GM21529 (cell line): Measurements from ENCODE around the gene TGM2.

Experiments used
- ATAC-seq: cut with Tn5 transposase; IDR thresholded peaks from one replicate; pipeline ENCODE4 v1.9.1; 2021; ENCODE audit not compliant: unreplicated experiment

Gene TGM2

GRCh38 chr20:38199501-38200390, 34.7 kb upstream of the TGM2 start:
- no peak for ATAC-seq

- no peak for ATAC-seq
These were observed 33.3 kb upstream of the TGM2 start for GRCh38 chr20:38198238-38198861.

- no peak for ATAC-seq
These were observed 32.5 kb upstream of the TGM2 start for GRCh38 chr20:38197619-38198018.

- no peak for ATAC-seq
These were observed 32.1 kb upstream of the TGM2 start for GRCh38 chr20:38197217-38197616.

GRCh38 chr20:38196592-38196991, 31.5 kb upstream of the TGM2 start:
- no peak for ATAC-seq

- no peak for ATAC-seq
These were observed 31.0 kb upstream of the TGM2 start for GRCh38 chr20:38196076-38196475.

GRCh38 chr20:38195521-38195920, 30.5 kb upstream of the TGM2 start:
- ATAC-seq, result no peak

GRCh38 chr20:38194971-38195504, 30.0 kb upstream of the TGM2 start:
- no peak for ATAC-seq

- ATAC-seq, result no peak
These were observed 28.6 kb upstream of the TGM2 start for GRCh38 chr20:38193586-38194105.

GRCh38 chr20:38192323-38192885, 27.3 kb upstream of the TGM2 start:
- no peak for ATAC-seq

GRCh38 chr20:38191654-38192053, 26.6 kb upstream of the TGM2 start:
- ATAC-seq, result no peak

GRCh38 chr20:38190936-38191371, 25.9 kb upstream of the TGM2 start:
- no peak for ATAC-seq

- ATAC-seq, result no peak
These were observed 25.1 kb upstream of the TGM2 start for GRCh38 chr20:38190166-38190565.

- no peak for ATAC-seq
These were observed 22.4 kb upstream of the TGM2 start for GRCh38 chr20:38187517-38187916.

GRCh38 chr20:38186788-38187221, 21.7 kb upstream of the TGM2 start:
- ATAC-seq, result no peak

GRCh38 chr20:38184101-38184500, 19.0 kb upstream of the TGM2 start:
- no peak for ATAC-seq

GRCh38 chr20:38181971-38182370, 16.9 kb upstream of the TGM2 start:
- no peak for ATAC-seq

GRCh38 chr20:38181207-38181801, 16.2 kb upstream of the TGM2 start:
- ATAC-seq, result peak; percentile 86

GRCh38 chr20:38180781-38181180, 15.7 kb upstream of the TGM2 start:
- no peak for ATAC-seq

GRCh38 chr20:38179846-38180245, 14.8 kb upstream of the TGM2 start:
- no peak for ATAC-seq

- no peak for ATAC-seq
These were observed 13.5 kb upstream of the TGM2 start for GRCh38 chr20:38178581-38178980.
